H4 (cell line): ENCODE results near the gene RUVBL2. TPM values are rescaled to one million over a fixed set of nuclear protein-coding genes. Genes with fewer than 3 reads are reported as not detected.
A peak's percentile ranks its signal among the peaks of the same experiment; 100 is the strongest.

Source experiments
- DNase-seq: peaks from one replicate; pipeline ENCODE4 v3.0.0-alpha.2; 2015; ENCODE audit warnings: low spot score
- total RNA-seq: library from RNA; depleted of rRNA; stranded (reverse); fragments of >200 nt; shearing (Covaris generic); gene quantifications from 2 replicates; pipeline ENCODE4 v1.2.3, GENCODE V29; 2014; rRNA removed

Gene RUVBL2
- total RNA-seq, result 353 and 374 TPM in 2 replicates

- peak; percentile 100 for DNase-seq
Observed at GRCh38 chr19:48993175-48994034, at the start of gene RUVBL2, which contains the start of gene GYS1. Gene RUVBL2 (plus strand): TSS chr19:48993887. CDS start chr19:48993912, 25 bp downstream. Gene GYS1 (minus strand): TSS chr19:48993309. CDS start chr19:48993112, 197 bp downstream.

DNA sequence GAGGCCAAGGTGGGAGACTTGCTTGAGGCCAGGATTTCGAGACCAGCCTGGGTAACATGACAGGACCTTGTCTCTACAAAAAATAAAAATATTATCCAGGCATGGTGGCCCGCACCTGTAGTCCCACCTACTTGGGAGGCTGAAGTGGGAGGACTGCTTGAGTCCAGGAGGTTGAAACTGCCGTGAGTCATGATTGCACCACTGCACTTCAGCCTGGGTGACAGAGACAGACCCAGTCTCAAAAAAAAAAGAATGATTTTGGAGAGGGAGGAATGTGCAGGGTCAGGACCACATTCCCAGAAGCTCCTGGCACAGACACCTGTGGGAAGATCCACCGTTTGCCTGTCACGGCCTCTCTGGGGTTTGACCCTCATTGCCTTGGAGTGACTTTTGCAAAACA lies 48.3 kb upstream of the RUVBL2 start:
- DNase-seq, result no peak

DNA sequence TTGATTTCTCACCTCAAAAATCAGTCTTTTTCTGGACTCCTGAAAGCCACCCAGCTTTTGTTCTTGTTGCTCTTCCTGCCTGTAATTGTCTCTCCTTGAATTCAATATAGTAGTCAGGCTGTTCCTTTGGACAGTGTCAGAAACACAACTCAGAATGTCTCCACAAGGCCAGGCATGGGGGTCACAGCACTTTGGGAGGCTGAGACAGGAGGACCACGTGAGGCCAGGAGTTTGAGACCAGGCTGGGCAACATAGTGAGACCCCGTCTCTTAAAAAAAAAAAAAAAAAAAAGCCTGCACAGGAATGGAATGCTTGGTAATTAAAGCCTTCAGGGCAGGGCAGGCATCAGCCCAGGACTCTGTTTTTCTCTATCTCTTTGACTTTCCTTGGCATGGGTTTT lies 47.9 kb upstream of the RUVBL2 start:
- no peak for DNase-seq

DNA sequence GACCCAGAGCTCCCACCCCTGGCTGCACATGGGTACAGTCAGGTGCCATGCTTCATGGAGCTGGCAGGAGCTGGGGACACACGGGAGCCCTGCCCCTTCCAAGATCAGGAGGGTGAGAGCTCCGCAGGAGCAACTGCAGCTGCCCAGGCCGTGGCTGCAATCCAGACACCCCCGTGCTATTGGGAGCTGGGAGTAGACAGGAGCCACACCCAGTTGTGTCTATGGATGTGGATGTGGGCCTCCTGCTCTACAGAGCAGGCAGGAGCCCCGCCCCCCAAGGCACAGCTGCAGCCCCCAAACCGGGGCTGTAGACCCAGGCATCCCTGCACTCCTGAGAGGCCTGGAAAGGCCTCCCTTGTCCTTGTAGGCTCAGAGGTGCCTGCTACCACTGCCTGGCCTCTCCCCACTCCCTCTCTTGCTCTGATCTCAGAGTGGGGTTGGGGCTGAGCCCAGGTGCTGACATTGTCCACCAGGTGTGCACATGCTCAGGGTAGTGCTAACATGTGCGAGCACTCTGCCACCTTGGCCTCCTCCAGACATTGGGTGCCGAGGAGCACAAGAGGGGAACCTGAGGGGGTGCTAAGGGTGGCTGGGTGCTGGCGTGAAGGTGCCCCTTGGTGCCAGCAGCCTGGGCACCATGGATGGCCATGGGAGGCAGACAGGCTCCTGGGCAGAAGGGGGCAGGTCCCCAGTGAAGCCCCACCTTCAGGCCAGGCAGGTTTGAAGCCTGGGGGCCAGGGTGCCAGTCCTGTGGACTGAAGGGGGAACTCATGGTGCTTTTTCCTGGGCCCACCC lies 47.0 kb upstream of the RUVBL2 start:
- no peak for DNase-seq

- no peak for DNase-seq
Observed at GRCh38 chr19:48947258-48947542, 46.5 kb upstream of the RUVBL2 start.

- no peak for DNase-seq
Observed at GRCh38 chr19:48950159-48950558, 43.5 kb upstream of the RUVBL2 start.

DNA sequence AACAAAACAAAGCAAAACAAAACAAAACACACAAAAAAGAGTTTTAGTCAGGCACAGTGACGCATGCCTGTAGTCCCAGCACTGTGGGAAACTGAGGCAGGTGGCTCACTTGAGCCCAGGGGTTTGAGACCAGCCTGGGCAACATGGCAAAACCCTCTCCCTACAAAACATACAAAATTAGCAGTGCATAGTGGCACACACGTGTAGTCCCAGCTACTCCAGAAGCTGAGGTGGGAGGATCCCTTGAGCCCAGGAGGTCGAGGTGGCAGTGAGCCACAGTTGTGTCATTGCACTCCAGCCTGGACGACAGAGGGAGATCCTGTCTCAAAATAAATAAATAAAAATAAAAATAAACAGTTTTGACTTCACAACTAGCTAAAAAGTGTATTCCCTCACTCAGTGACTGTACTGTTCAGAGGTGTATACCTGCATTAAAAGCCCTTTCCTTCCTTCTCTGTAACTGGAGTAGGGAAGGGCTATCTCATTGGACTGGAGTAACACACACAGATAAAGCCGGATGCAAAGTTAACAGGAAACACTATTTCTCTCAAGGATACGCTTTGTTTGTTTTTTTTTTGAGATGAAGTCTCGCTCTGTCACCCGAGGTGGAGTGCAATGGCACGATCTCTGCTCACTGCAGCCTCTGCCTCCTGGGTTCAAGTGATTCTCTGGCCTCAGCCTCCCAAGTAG lies 42.7 kb upstream of the RUVBL2 start:
- no peak for DNase-seq

GRCh38 chr19:48953141-48953540 lies 40.5 kb upstream of the RUVBL2 start:
- DNase-seq, result no peak

- no peak for DNase-seq
Observed at GRCh38 chr19:48953990-48954594, 39.6 kb upstream of the RUVBL2 start.

DNA sequence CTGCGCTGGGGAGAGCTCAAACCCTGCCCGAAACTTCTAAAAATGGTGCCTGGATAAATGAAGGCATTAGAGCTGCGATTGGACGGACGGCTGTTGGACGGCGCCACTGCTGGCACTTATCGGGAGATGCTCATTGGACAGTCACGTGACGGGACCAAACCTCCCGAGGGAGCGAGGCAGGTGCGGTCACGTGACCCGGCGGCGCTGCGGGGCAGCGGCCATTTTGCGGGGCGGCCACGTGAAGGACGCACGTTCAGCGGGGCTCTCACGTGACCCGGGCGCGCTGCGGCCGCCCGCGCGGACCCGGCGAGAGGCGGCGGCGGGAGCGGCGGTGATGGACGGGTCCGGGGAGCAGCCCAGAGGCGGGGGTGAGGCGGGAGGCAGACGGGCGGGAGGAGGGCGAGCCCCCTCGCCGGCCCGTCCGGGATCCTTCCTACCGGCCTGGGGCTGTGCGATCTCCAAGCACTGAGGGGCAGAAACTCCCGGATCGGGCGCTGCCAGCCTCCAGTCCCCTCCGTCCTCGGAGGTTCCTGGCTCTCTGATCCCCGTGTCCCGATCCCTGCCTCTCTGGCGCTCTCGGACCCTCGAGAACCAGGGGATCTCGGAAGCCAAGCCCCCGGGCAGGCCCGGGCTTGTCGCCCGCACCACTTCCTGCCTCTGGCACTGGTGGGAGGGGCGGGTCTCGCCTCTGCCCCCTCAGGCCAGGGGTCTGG lies 38.9 kb upstream of the RUVBL2 start, which contains the start of gene BAX:
Gene BAX, plus strand, starts transcription at position 281 of the 713 bp plus-strand sequence. Its CDS starts 54 bp downstream, at position 335.
- peak; percentile 99 for DNase-seq

- no peak for DNase-seq
Observed at GRCh38 chr19:48955308-48955958, 38.3 kb upstream of the RUVBL2 start.

DNA sequence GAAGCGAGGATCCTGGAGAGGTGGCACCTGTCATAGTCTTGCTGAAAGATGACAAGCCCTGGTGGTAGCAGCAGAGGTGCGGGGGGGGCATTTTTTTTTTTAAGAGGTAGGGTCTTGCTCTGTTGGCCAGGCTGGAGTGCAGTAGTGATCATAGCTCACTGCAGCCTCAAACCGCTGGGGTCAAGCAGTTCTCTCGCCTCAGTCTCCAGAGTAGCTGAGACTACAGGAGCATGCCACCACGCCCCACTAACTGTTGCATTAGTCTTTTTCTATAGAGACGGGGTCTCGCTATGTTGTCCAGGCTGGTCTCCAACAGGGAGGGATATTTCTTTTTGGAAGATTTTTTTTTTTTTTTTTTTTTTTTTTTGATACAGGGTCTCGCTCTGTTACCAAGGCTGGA lies 35.7 kb upstream of the RUVBL2 start:
- DNase-seq, result no peak

DNA sequence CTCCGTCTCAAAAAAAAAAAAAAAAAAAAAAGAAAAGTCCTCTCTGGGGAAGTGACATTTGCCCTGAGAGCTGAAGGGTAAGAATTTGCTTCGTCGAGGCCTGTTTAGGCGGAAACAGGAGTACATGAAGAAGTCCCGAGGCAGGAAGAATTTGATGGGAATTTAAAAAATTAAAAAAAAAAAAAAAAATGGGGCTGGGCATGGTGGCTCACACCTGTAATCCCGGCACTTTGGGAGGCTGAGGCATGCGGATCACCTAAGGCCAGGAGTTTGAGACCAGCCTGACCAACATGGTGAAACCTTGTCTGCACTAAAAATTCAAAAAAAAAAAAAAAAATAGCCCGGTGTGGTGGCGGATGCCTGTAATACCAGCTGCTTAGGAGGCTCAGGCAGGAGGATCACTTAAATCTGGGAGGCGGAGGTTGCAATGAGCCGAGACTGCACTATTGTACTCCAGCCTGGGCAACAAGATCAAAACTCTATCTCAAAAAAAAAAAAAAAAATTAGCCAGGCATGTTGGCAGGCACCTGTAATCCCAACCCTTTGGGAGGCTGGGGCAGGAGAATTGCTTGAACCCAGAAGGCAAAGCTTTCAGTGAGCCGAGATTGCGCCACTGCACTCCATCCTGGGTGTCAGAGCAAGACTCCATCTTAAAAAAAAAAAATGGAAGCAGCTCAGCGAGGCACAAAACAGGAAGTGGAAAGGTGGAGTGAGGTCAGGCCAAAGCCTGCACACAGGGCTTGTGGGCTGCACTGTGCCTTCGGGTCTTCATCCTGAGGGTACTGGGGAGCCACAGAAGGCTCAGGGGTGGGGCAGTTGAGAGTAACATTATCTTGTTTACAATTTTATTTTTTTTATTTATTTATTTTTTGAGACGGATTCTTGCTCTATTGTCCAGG lies 34.1 kb upstream of the RUVBL2 start:
- no peak for DNase-seq

GRCh38 chr19:48961051-48961649 lies 32.5 kb upstream of the RUVBL2 start:
- no peak for DNase-seq

GRCh38 chr19:48961673-48962028 lies 32.0 kb upstream of the RUVBL2 start:
- no peak for DNase-seq

- peak; percentile 69 for DNase-seq
Observed at GRCh38 chr19:48962029-48962848, 31.4 kb upstream of the RUVBL2 start.

GRCh38 chr19:48962849-48963165 lies 30.9 kb upstream of the RUVBL2 start:
- DNase-seq, result no peak
